ENCODE data around the gene TMEM132A. TPM values are rescaled to one million over a fixed set of nuclear protein-coding genes. Genes with fewer than 3 reads are reported as not detected.
"Not testable (repeated sequence)": the region's sequence is repeated elsewhere in the genome, so short reads cannot be mapped to it uniquely, and the experiment has no call there.

The TMEM132A gene
- polyA plus RNA-seq, 1 donor, result 36.0 TPM

DNA sequence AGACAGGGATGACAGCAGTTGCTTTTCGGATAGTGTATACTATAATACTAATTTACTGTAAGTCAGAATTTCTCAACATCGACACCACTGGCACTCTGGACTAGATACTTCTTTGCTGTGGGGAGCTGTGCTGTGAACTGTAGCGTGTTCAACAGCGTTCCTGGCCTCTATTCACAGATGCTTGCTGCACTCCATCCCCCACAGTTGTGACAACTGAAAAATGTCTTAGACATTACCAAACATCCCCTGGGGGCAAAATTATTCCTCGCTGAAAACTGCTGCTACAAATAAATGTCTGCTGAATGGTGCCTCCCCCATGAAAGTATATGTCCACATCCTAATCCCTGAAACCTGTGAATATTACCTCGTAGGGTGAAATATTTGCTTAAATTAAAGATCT lies 35.2 kb downstream of the TMEM132A start:
- no peak for DNase-seq (ENCODE audit: low read depth)

GRCh38 chr11:60960405-60960804 lies 36.1 kb downstream of the TMEM132A start:
- DNase-seq (ENCODE audit: low read depth), result no peak

DNA sequence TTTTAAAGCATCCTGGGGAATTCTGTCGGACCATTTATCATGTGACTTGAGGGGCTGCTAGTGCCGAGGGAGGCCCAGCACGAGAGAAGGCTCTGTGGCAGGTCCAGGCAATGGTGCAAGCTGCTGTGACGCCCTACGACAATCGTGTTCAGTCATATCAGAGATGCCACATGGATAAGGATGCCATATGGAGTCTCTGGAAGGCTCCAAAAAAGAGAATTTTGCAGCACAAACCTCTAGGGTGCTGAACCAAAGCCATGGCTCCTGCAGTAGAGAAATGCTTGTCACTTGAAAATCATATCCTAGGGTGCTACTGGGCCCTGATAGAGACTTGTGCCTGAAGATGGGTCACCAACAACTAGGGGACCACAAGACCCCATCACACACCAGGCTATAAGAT lies 40.5 kb downstream of the TMEM132A start:
- no peak for DNase-seq (ENCODE audit: low read depth)

GRCh38 chr11:60966890-60967289 lies 42.6 kb downstream of the TMEM132A start:
- no peak for DNase-seq (ENCODE audit: low read depth)

GRCh38 chr11:60968223-60968622 lies 44.0 kb downstream of the TMEM132A start:
- DNase-seq (ENCODE audit: low read depth), result no peak

- DNase-seq (ENCODE audit: low read depth), result no peak
Observed at GRCh38 chr11:60970369-60970774, 46.1 kb downstream of the TMEM132A start.

GRCh38 chr11:60970890-60971289 lies 46.6 kb downstream of the TMEM132A start:
- no peak for DNase-seq (ENCODE audit: low read depth)

DNA sequence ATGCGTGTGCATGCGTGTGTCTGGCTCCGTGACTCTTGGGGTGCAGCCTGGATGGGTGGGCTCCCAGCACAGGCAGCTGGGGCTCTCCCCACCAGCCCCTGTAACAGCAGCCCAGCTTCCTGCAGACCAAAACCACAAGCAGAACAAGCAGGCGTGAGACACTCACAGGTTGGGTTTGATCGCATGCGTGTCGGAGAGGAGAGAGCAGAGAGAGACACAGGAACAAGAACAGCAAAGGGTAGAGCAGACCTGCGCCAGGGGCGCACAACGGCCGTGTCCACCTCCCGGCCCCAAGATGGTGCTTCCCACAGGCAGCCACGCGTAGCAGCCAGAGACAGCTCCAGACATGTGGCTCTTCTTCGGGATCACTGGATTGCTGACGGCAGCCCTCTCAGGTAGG lies 47.3 kb downstream of the TMEM132A start, which contains the start of gene CD6:
Gene CD6 (plus strand): TSS at position 161 of the 400 bp plus-strand sequence. CDS start 186 bp downstream, at position 347.
- DNase-seq (ENCODE audit: low read depth), result no peak

GRCh38 chr11:60972182-60973030 lies 48.1 kb downstream of the TMEM132A start:
- DNase-seq (ENCODE audit: low read depth), result no peak

- DNase-seq (ENCODE audit: low read depth), result no peak
Observed at GRCh38 chr11:60973699-60974098, 49.4 kb downstream of the TMEM132A start.

DNA sequence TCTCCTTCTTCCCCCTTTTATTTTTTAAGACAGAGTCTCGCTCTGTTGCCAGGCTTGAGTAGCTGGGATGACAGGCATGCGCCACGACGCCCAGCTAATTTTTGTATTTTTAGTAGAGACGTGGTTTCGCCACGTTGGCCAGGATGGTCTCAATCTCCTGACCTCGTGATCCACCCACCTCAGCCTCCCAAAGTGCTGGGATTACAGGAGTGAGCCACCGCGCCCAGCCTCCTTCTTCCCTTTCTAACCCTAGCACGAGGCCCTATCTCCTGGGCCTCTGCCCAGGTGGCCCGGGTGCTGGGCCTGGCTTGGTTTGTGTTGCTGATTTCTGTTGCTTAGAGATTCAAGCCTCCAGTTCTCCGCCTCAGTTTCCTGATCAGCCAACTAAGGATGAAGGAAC lies 50.1 kb downstream of the TMEM132A start:
- not testable (repeated sequence) for DNase-seq (ENCODE audit: low read depth)

DNA sequence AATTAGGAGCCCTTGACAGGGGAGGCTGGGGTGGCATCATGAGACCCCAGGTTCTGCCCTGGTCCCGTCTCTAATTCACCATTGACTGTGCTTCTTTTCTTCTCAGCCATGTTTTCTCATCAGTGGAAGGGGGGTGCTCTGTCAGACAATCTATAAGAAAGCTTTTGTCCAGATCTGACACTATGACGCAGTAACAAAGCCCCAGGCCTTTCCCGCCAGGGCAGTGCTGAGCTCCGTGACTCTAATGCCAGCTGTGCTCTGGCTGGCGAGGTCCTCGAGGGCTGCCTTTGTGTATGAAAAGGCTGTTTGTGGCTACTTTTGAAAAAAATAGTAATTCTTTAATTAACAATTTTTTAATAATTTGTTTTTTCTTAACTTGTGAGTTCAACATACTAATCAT lies 50.5 kb downstream of the TMEM132A start:
- DNase-seq (ENCODE audit: low read depth), result no peak

DNA sequence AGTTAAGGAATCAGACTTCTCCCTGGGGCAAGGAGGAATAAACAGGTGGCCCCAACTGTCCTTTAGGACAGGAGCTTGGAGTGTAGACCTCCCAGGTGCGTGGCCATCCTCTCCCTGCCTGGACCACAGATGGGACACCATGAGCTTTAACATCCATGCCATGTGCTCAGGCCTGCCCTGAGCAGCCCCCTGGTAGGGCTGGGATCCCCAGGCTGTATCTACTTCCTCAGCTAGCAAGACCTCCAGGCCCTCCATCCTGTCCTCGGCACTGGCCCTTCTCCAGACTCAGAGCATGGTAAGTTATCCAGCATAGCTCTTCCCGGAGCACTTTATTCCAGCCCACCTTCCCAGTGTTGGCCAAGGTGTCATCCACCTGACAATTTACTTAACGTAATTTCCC lies 53.0 kb downstream of the TMEM132A start:
- DNase-seq (ENCODE audit: low read depth), result no peak

DNA sequence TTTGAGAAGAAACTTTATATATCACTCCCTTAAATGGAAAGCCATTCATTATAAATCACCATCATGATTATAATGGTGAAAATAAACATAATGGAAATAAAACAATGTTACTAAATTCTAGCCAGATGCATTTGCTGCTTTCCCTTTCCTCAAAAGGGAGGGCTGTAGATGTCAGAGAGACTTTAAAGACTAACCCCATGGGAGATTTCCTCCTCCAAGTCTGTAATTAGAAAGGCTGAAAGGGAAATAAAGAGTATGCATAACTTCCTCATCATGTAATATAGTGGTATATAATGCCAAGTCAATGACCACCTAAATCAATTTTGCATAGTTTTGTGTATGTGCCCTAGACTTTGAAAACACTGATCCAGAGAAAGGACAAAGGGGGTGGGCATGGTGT lies 53.6 kb downstream of the TMEM132A start:
- no peak for DNase-seq (ENCODE audit: low read depth)

DNA sequence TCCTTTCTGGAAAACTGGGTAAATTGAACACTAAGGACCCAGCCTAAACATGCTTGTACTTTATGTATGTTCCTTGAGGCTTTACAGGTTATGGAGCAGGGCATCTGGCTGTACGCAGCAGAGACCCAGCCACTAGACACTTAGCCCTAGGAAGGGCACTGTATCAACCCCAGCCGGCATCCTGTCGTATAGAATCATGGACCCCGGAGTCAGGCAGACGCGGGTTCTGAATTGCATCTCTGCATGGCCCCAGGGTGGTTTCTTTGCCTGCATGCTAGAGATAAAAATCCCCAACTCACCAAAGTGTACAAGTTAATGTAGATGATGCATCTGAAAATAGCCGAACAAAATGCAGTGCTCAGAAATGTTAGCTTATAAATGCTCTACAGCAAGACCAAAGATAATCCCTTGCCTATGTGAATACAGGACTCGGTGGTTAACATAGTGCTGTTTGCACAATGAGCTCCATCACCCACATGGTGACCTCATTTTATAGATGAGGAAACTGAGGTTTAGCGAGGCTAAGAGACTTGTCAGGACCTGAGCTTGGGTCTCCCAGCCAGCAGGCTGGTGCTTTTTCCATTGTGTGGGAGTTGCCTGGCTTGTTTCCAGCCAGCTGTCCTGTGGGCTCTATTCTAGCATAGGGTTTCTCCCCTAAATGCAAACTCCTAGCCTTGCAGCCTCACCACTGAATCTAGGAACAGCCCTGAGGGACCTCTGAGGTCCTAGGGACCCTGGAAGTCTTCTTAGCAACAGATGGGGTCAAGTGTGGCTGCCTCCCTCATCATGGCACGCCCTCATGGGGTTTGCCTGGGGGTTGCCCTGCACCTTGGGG lies 54.5 kb downstream of the TMEM132A start:
- DNase-seq (ENCODE audit: low read depth), result no peak

DNA sequence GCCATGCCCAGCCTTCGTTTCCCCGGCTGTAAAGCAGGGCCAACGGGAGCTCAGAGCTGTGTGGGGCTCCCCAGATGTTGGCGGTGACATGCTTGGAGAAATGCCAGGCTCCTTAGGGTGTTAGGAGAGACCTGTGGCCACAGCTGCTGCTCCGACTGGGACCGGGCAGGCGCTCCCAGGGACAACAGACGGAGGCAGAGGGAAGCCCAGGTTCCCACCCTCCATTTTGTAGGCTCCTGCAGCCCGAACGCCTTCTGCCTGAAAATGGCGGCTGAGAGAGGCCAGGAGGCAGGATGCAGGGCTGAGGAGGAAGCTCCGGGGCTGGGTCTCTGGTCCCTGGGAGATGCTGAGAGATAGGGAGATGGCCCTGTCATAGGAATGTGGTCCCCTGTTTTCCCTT lies 57.3 kb downstream of the TMEM132A start:
- DNase-seq (ENCODE audit: low read depth), result no peak

DNA sequence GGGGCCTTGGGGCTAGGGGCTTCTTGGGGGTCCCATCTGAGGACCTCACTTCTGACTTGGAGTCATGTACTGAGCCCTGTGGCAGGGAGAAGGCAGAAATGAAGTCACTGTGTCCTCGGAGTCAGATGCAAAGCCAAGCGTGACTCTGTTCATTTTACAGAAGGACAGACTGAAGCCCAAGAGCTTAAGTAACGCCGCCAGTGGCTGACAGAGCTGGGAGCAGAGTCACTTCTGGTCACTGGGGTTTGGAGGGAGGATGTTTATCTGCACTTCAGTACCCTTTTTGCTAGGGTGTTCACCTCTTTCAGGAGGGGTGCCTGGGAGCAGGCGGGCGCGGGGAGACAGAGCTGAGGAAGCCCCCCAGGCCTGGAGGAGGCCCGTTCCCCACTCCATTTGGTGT lies 57.9 kb downstream of the TMEM132A start:
- DNase-seq (ENCODE audit: low read depth), result no peak

- no peak for DNase-seq (ENCODE audit: low read depth)
Observed at GRCh38 chr11:60984149-60984548, 59.9 kb downstream of the TMEM132A start.

DNA sequence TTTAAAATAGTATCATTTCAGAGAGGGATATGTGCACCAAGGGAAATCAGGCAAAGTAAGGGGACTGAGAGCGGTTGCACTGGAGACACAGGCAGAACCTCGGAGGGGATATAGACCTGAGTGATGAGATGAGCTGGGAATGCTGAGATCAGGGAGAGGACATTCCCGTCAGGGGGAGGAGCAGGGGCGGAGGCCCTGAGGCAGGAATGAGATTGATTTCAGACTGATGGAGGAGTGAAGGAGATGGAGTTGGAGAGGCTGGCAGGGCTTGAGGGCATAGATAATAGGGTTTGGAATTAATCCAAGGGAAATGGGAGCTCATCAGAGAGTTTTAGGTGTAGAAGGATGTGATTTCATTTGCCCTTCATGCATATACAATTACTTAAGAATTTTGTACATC lies 60.4 kb downstream of the TMEM132A start:
- DNase-seq (ENCODE audit: low read depth), result no peak

DNA sequence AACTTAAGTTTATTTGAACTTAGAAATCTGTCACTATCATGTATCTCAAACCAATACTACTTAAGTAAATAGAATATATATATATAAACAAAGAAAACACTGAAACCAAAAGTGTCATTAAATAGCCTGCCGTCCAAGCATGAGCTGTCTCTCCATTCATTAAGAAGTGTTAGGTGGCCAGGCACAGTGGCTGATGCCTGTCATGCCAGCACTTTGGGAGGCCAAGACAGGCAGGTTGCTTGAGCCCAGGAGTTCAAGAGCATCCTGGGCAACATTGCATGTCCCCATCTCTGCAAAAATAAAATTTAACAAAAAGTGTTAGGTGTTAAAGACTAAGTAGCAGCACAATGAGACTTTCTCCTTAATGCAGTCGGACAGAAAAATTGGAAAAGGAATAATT lies 61.2 kb downstream of the TMEM132A start:
- DNase-seq (ENCODE audit: low read depth), result no peak

DNA sequence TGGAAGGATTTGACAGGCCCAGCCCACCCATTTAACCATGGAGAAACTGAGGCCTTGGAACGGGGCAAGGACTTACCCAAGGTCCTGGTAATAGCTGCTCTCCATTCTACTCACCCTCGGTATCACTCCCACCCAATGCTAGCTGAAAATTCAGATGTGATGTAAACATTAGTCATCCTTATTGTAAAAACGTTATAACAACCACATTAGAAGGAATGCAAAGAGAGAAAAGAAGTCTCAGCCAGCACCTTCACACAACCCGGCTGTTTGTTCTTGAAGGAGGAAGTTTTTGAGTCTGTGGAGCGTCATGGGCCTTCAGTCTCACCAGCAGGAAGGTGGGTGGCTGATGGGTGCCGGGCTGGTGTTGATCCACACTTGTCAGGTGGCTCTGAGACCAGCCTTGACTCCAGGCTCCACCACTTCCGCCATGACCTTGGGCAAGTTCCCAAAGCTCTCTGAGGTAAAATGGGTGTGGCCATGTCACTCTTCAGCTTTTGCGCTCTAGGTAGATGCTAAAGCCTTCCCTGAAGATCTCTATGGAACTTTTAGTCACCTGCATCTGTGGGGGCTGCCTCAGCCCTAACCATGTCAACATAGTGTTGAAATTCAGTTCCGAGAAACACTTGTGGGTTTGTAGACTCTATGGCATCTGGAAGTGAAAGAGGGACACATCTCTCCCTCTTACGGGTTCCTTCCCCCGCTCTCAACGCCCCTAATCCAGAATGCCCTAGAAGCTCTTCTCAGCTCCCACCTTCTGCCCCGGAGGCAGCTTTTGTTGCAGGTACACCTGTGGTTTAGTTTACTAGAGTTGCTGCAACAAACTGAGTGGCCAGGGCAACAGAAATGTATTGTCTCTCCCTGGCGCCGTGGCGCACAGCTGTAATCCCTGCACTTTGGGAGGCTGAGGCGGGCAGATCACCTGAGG lies 62.0 kb downstream of the TMEM132A start:
- no peak for DNase-seq (ENCODE audit: low read depth)

All from forelimb muscle (tissue), 1 donor.